Measurements from ENCODE around the gene FGD5.

DNA sequence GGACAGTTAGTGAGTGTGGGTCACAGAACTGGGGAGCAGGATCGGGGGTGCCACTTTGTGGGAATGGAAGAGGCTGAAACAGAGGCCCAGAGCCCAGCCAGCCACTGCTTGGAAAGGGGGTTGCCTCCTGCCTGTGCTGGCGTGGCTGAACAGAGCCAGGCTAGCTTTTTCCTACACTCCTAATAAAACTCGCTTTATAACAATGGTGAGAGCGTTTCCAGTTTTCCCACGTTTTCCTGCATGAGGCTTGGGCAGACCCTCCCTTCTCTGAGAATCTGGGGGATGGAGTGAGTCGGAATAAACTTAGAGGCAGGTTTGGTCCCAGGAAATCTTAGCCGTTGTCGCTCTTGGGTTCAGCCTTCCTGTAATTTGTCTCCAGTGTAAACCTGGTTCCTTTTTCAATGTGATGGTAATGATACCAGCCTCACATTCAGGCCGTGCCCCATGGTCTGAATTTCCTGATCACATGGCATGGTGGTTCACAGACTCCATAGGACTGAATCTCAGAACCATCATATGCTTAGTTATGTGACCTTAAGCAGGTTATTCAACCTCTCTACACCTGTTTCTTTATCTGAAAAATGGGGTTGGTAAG, 6.5 kb upstream of the FGD5 start:
- TF ChIP-seq, protein P1, sequence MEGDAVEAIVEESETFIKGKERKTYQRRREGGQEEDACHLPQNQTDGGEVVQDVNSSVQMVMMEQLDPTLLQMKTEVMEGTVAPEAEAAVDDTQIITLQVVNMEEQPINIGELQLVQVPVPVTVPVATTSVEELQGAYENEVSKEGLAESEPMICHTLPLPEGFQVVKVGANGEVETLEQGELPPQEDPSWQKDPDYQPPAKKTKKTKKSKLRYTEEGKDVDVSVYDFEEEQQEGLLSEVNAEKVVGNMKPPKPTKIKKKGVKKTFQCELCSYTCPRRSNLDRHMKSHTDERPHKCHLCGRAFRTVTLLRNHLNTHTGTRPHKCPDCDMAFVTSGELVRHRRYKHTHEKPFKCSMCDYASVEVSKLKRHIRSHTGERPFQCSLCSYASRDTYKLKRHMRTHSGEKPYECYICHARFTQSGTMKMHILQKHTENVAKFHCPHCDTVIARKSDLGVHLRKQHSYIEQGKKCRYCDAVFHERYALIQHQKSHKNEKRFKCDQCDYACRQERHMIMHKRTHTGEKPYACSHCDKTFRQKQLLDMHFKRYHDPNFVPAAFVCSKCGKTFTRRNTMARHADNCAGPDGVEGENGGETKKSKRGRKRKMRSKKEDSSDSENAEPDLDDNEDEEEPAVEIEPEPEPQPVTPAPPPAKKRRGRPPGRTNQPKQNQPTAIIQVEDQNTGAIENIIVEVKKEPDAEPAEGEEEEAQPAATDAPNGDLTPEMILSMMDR (IDR thresholded peaks at IDR 0.05): no peak
- TF ChIP-seq POLR2A (IDR thresholded peaks at IDR 0.05): no peak
